Upper lobe of right lung (tissue), 1 donor: Measurements from ENCODE around the gene COQ3. TPM values are rescaled to one million over a fixed set of nuclear protein-coding genes. Genes with fewer than 3 reads are reported as not detected.

Experiments used
- ATAC-seq: fragments of 200-7000 bp; cut with Tn5 transposase; one replicate; pipeline ENCODE4 v1.9.1; 2020; ENCODE audit warnings: mild to moderate bottlenecking, moderate library complexity
- DNase-seq: peaks from one replicate; pipeline ENCODE4 v3.0.0-alpha.2; 2020
- H3K27ac ChIP-seq: fragments of 200-600 bp; one replicate; pipeline ENCODE4 v1.8.0; 2022
- H3K27me3 ChIP-seq: fragments of 200-600 bp; one replicate; pipeline ENCODE4 v1.8.0; 2022; ENCODE audit warnings: mild to moderate bottlenecking
- H3K36me3 ChIP-seq: fragments of 200-600 bp; one replicate; pipeline ENCODE4 v1.8.0; 2022
- H3K4me1 ChIP-seq: fragments of 200-600 bp; one replicate; pipeline ENCODE4 v1.8.0; 2022
- H3K4me3 ChIP-seq: fragments of 200-600 bp; one replicate; pipeline ENCODE4 v1.8.0; 2022; ENCODE audit warnings: mild to moderate bottlenecking
- H3K9me3 ChIP-seq: fragments of 200-600 bp; one replicate; pipeline ENCODE4 v1.8.0; 2022
- intact Hi-C: fragments of 100-400 bp; cut with DNase I; formaldehyde crosslinking; loops from one replicate; pipeline ENCODE4 v1.11.0; 2022
- total RNA-seq: library from RNA; stranded (reverse); fragmentation: NEBNext Ultra II Directional; extraction: Animal tissue kit (Norgen Biotek cat#: 25700); gene quantifications from one replicate; pipeline ENCODE4 v1.2.1, GENCODE V29; 2021
- TF ChIP-seq, protein P1 (sequence below): fragments of 200-600 bp; IDR thresholded peaks from one replicate; pipeline ENCODE4 v1.8.0; 2022; ENCODE audit warnings: antibody characterized with exemption
- donor health status: DM: no; HTN: yes; CAD: no; lungs with severe emphysema.

COQ3 gene
- total RNA-seq, 1 donor from 2014 or later: 3.9 TPM

GRCh38 chr6:99378636-99379035, 15.4 kb downstream of the COQ3 start:
- no peaks in the 10 kb centered on the region for H3K4me1 ChIP-seq
- TF ChIP-seq, protein P1, sequence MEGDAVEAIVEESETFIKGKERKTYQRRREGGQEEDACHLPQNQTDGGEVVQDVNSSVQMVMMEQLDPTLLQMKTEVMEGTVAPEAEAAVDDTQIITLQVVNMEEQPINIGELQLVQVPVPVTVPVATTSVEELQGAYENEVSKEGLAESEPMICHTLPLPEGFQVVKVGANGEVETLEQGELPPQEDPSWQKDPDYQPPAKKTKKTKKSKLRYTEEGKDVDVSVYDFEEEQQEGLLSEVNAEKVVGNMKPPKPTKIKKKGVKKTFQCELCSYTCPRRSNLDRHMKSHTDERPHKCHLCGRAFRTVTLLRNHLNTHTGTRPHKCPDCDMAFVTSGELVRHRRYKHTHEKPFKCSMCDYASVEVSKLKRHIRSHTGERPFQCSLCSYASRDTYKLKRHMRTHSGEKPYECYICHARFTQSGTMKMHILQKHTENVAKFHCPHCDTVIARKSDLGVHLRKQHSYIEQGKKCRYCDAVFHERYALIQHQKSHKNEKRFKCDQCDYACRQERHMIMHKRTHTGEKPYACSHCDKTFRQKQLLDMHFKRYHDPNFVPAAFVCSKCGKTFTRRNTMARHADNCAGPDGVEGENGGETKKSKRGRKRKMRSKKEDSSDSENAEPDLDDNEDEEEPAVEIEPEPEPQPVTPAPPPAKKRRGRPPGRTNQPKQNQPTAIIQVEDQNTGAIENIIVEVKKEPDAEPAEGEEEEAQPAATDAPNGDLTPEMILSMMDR: no peak
- no peak for DNase-seq
- no peak overlapping the region for H3K4me3 ChIP-seq
- H3K27me3 ChIP-seq: no peaks in the 10 kb centered on the region
- no peak overlapping the region for H3K27ac ChIP-seq
- no peak for ATAC-seq
- no peaks in the 10 kb centered on the region for H3K36me3 ChIP-seq
- intact Hi-C loops: no loop called here
- no peaks in the 10 kb centered on the region for H3K9me3 ChIP-seq

GRCh38 chr6:99369533-99369932, 24.5 kb downstream of the COQ3 start:
- Histone ChIP-seq H3K27me3 (no peaks in the 10 kb centered on the region), H3K27ac (no peak overlapping the region), H3K4me3 (no peak overlapping the region), H3K9me3 (no peaks in the 10 kb centered on the region), H3K4me1 (no peaks in the 10 kb centered on the region), H3K36me3 (no peaks in the 10 kb centered on the region)
- intact Hi-C loops: no loop called here
- TF ChIP-seq, protein P1: no peak
- DNase-seq (no peak), ATAC-seq (no peak)

GRCh38 chr6:99366852-99367251, 27.1 kb downstream of the COQ3 start:
- TF ChIP-seq, protein P1: no peak
- no peak overlapping the region for H3K4me3 ChIP-seq
- no peak for ATAC-seq
- H3K27ac ChIP-seq: no peak overlapping the region
- no peaks in the 10 kb centered on the region for H3K36me3 ChIP-seq
- no peaks in the 10 kb centered on the region for H3K9me3 ChIP-seq
- no peaks in the 10 kb centered on the region for H3K4me1 ChIP-seq
- intact Hi-C loops: no loop called here
- DNase-seq: no peak
- H3K27me3 ChIP-seq: no peaks in the 10 kb centered on the region

DNA sequence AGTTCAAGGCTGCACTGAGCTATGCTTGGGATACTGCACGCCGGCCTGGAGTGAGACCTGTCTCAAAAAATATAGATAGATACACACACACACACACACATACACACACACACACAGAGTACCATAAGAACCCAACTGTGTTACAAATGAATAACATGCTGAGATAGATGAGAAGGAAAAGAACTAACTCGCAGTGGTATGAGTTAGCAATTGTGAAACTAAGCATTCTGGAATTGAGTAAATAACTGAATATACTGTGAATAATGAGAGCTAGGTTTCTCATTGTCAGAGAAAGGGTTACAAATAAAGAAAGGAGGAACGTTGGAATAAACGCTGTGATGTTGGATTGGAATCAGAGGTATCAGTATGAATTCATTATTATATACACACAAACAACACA, 30.0 kb downstream of the COQ3 start:
- Histone ChIP-seq H3K27me3 (peaks cover 18% of the 10 kb centered on the region), H3K4me1 (no peaks in the 10 kb centered on the region), H3K4me3 (no peak overlapping the region), H3K36me3 (no peaks in the 10 kb centered on the region), H3K27ac (no peak overlapping the region), H3K9me3 (no peaks in the 10 kb centered on the region)
- ATAC-seq (no peak), DNase-seq (no peak)
- intact Hi-C loops: no loop called here
- TF ChIP-seq, protein P1: no peak

- intact Hi-C loops: no loop called here
- Histone ChIP-seq H3K4me3 (no peak overlapping the region), H3K27me3 (peaks cover 18% of the 10 kb centered on the region), H3K27ac (no peak overlapping the region), H3K9me3 (no peaks in the 10 kb centered on the region), H3K36me3 (no peaks in the 10 kb centered on the region), H3K4me1 (no peaks in the 10 kb centered on the region)
- no peak for ATAC-seq
- TF ChIP-seq, protein P1: no peak
- no peak for DNase-seq
Observed at GRCh38 chr6:99362678-99363268, 31.2 kb downstream of the COQ3 start.

DNA sequence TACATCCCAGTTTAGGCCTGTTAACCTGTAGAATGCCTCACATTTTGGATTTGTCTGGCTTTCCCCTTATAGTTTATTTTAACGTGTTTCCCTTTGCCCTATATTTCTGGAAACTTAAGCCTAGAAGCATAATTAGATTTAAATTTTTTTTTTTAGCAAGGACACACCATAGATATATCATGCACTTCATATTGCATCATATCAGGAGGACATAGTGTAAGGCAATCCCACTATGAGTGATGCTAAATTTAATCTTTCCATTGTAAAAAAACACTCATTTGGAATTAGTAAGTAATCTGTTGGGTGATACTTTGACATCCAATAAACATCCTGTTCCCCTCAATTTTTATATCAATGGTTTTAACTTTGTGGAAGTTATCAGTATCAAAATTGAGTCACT, 34.2 kb downstream of the COQ3 start:
- Histone ChIP-seq H3K4me3 (no peak overlapping the region), H3K27me3 (peaks cover 25% of the 10 kb centered on the region), H3K36me3 (no peaks in the 10 kb centered on the region), H3K9me3 (no peaks in the 10 kb centered on the region), H3K4me1 (no peaks in the 10 kb centered on the region), H3K27ac (no peak overlapping the region)
- ATAC-seq (no peak), DNase-seq (no peak)
- TF ChIP-seq, protein P1: no peak
- intact Hi-C loops: no loop called here
